Fibroblast of pulmonary artery (primary cell): ENCODE data around the gene SDHAF2.

Experiments
- DNase-seq: peaks from one replicate; pipeline ENCODE4 v3.0.0-alpha.2; 2010; ENCODE audit warnings: low read depth
- H3K4me3 ChIP-seq: replicated peaks from 2 replicates; pipeline ENCODE4 v1.5.1; 2011; ENCODE audit warnings: low read depth, mild to moderate bottlenecking, control low read depth, low read length, moderate library complexity
- TF ChIP-seq, protein P1 (sequence below): IDR thresholded peaks from 2 replicates; pipeline ENCODE4 v1.5.1; 2011; ENCODE audit warnings: mild to moderate bottlenecking, control low read depth, low read length, inconsistent platforms; ENCODE audit errors: missing control alignments

SDHAF2 gene

DNA sequence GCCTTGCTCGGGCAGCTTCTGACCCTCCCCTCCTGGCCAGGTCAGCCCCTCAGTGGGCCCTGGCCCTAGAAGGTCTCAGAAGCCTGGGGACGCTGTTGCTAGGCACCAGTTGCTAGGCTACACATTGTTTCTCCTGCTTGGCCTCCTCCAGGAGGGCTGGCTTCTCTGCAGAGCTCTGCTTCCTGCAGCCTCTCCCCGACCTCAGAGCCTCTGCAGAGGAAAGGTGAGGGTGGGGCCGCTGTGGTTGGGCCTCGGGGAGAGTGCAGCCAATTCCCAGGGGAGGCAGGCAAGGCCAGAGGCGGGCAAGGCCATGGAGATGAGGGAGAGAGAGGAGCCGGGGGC lies 51.0 kb downstream of the SDHAF2 start:
- TF ChIP-seq, protein P1, sequence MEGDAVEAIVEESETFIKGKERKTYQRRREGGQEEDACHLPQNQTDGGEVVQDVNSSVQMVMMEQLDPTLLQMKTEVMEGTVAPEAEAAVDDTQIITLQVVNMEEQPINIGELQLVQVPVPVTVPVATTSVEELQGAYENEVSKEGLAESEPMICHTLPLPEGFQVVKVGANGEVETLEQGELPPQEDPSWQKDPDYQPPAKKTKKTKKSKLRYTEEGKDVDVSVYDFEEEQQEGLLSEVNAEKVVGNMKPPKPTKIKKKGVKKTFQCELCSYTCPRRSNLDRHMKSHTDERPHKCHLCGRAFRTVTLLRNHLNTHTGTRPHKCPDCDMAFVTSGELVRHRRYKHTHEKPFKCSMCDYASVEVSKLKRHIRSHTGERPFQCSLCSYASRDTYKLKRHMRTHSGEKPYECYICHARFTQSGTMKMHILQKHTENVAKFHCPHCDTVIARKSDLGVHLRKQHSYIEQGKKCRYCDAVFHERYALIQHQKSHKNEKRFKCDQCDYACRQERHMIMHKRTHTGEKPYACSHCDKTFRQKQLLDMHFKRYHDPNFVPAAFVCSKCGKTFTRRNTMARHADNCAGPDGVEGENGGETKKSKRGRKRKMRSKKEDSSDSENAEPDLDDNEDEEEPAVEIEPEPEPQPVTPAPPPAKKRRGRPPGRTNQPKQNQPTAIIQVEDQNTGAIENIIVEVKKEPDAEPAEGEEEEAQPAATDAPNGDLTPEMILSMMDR, result no peak
- no peak overlapping the region for H3K4me3 ChIP-seq
- DNase-seq, result peak; percentile 34

DNA sequence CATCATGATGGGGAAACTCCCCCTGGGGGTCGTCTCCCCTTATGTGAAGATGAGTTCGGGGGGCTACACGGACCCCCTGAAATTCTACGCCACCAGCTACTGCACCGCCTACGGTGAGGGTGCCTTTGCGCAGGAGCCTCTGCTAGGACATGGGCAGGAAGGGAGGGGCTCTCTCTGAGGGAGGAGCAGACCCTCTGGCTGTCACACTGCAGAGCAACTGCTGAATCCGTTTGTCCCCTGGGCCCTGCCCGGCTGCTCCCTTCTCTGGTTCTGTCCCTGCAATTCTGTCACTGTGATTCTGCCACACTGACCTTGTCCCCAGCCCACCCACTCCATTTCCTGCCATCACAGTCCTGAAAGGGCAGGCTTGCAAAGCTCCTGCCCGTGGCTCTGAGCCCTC lies 51.9 kb downstream of the SDHAF2 start:
- H3K4me3 ChIP-seq, result no peak overlapping the region
- DNase-seq, result no peak
- TF ChIP-seq, protein P1, result no peak

DNA sequence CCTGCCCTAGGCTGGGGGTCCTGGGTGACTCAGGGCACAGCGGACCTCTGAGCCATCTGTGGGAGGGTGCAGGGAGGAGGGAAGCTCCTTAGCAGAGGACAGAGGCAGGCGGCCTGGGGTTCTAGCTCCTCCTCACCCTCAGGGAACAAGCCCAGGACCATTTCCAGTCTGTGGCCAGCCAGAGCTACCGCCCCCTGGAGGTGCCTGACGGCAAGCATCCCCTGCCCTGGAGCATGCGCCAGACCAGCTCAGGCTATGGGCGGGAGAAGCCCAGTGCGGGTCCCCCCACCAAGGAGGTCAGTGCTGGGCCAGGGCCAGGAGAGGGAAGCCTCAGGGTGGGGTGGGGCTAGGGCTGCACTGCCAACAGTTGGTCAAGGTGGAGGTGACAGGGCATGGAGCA lies 52.6 kb downstream of the SDHAF2 start:
- TF ChIP-seq, protein P1, result peak; percentile 62
- H3K4me3 ChIP-seq, result no peak overlapping the region
- DNase-seq, result no peak

DNA sequence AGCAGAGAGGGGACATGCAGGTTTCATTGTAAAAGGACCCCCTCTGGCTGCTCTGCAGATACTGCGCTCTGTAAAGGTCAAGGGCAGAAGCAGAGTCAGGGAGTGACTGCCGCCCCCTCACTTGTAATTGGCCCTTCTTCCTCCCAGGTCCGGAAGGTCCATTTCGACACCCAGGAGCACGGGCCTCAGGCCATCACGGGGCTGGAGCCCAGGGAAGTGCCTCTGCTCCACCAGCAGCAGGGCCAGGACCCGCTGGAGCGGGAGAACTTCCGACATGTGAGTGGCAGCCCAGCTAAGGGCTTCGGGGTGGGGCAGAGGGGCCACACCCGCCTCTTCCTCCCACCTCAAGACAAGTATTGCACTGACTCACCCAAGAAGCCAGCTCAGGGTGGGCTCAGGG lies 54.6 kb downstream of the SDHAF2 start:
- H3K4me3 ChIP-seq, result no peak overlapping the region
- TF ChIP-seq, protein P1, result no peak
- no peak for DNase-seq

DNA sequence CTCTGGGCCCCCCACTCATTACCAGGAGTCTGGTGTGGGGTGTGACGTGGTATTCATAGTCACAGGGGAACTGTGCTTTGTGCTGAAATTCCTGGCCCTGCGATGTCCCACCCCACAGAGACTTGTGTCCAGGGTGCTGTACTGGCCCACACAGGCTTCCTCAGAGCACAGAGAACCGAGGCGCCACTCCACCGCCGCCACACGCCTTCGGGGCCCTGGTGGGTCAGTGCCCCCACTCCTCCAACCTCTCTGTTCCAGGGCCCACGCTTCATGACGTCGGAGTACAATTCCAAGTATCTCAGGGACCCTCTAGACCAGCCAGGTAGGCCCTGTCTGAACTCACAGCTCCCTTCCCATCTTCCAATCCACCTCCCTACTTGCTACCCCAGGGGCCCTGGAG lies 55.2 kb downstream of the SDHAF2 start:
- TF ChIP-seq, protein P1, result no peak
- DNase-seq, result no peak
- no peak overlapping the region for H3K4me3 ChIP-seq

DNA sequence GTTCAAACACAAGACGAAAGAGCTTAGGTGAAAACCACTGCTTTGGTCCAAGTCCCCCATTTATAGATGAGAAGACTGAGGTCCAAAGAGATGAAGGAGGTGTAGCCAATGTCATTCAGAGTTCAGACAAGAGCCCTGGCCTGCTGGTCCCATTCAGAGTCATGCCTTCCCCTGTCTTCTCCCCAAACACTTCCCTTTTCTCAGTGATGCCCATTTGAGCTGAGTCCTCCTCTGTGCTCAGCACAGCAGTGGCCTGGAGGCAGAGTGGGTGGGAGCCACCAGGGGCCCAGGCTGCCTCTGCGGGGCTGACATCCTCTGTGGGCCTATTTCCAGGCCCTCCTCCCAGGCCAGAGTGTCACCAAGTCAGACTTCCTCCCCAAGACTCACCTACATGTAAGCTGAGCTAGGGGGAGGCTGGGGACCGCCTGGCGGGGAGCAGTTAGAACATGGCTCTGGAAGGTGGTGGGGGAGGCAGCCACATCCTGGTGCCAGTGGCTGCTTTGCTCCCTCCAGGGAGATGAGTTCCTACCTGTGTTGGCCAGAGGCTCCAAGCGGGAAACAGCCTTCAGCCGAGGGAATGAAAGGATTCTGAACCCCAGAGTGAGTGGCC lies 56.2 kb downstream of the SDHAF2 start:
- no peak for DNase-seq
- no peak overlapping the region for H3K4me3 ChIP-seq
- TF ChIP-seq, protein P1, result no peak

DNA sequence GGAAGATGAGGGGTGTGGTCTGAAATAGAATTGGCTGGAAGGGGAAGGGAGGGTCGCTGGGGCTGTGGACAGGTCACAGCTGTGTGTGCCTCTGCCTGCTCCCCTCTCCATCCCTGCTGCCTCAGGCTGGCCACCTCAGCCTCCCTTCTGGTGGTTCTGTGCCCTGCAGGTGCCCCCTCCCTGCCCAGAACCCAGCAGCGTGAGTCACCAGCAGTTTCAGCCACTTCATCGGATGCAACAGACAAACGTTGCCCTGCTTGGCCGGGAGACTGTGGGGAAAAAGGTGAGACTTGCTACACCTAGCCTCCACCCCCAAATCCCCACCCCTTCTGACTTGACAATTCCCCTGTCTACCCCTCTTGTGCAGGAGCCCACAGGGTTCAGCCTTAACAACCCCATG lies 56.9 kb downstream of the SDHAF2 start:
- no peak overlapping the region for H3K4me3 ChIP-seq
- TF ChIP-seq, protein P1, result no peak
- no peak for DNase-seq
